NCI-H1436 treated with DMSO at 0.1 percent for 48 hours (cell line): Measurements from ENCODE around the gene VEZF1.
"Not testable (repeated sequence)": the region's sequence is repeated elsewhere in the genome, so short reads cannot be mapped to it uniquely, and the experiment has no call there.

Experiments used
- DNase-seq: peaks from one replicate; lab custom pipeline; 2025; lab: John Stamatoyannopoulos, UW

The VEZF1 gene

GRCh38 chr17:57974053-57974824, 13.8 kb downstream of the VEZF1 start:
- not testable (repeated sequence) for DNase-seq

DNA sequence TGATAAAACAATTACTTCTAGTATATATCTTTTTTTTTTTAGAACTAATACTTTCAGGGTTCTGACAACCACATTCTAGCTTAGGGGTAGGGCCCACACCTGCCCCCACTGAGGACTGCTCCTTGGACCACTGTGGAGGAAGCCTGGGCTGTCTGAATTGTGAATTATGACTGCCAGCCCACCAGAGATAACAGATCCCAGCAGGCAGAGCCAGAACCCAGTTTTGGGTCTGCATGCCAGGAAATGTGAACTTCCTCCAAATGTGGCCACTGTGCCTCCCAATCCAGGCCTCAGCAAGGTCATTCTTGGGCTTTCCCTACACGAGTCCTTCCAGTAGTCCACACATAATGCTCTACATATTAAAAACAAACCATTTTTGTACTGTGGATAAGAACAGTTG, 15.9 kb downstream of the VEZF1 start:
- DNase-seq: no peak

DNA sequence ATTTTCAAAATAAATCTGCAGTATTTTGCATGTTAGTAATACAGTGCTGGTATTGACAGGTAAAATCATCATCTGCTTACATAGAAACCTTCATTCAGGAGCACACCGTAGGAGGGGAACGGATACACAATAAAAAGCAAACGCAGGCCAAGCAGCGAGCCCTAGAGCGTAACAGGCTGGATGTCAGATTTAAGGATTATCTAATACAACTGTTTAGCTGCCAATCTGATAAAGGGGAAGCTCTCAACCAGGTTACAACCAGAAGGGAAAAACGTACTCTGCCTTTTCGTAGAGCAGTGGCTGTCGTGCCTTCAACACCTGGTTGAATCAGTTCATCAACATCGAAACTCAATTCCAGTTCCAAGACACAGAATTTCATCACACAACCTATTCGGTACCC, 16.5 kb downstream of the VEZF1 start:
- DNase-seq: no peak

DNA sequence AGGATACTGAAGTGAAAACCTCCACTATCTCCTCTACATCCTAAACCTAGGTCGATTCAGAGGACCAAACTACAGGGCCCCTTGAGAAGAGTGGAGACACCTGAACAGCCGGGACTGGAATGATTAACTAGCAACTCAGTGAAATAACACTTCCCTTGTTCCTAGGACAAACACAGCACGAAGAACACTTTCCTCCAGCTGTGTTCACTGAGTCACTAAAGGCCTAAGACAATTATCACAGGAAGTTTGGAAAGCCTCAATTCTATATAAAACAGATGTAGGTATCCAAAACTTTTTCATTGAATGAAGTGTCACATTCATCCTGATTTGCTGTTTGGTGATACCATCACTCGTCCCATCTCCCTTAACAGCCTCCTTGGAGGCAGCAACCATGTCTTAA, 17.3 kb downstream of the VEZF1 start:
- no peak for DNase-seq

- DNase-seq: no peak
These were observed 19.6 kb downstream of the VEZF1 start for GRCh38 chr17:57968456-57968855.

- no peak for DNase-seq
These were observed 21.2 kb downstream of the VEZF1 start for GRCh38 chr17:57966875-57967274.

- DNase-seq: no peak
These were observed 21.8 kb downstream of the VEZF1 start for GRCh38 chr17:57966246-57966645.

DNA sequence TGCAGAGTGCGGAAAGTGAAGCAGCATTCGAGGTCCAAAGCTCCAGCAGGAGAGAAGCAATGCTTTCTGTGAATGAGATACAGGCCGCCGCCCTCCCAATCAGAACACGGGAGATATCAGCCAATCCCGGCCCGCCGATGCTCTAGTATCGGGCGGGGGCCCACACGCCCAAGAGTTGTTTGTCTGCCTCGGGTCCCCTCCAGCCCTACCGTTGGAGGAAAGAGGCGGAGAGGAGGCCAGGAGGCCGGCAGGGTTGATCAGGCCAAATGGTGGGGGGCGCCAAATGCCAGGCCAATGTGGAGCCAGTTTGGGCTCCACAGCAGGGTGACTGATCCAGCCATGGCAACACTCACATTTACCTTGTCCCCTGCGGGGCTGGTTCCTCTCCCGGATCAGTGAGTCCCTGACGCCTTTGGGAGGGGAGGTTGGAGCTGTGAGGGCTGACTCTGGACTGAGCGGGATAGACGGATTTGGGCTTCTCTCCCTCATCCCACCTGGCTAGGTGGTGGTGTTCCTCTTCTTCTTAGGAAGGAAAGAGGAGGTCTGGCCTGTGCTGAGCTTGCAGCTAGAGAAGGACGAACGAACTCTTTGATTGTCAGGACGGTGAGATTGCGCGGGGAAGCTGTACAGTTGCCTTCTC, 22.4 kb downstream of the VEZF1 start:
- no peak for DNase-seq

GRCh38 chr17:57963149-57963511, 24.9 kb downstream of the VEZF1 start:
- no peak for DNase-seq

GRCh38 chr17:57962279-57963148, 25.5 kb downstream of the VEZF1 start:
- no peak for DNase-seq

GRCh38 chr17:57959929-57960328, 28.1 kb downstream of the VEZF1 start:
- no peak for DNase-seq

GRCh38 chr17:57958391-57958790, 29.7 kb downstream of the VEZF1 start:
- not testable (repeated sequence) for DNase-seq

- DNase-seq: no peak
These were observed 30.2 kb downstream of the VEZF1 start for GRCh38 chr17:57957886-57958285.

- DNase-seq: no peak
These were observed 30.8 kb downstream of the VEZF1 start for GRCh38 chr17:57957120-57957850.

DNA sequence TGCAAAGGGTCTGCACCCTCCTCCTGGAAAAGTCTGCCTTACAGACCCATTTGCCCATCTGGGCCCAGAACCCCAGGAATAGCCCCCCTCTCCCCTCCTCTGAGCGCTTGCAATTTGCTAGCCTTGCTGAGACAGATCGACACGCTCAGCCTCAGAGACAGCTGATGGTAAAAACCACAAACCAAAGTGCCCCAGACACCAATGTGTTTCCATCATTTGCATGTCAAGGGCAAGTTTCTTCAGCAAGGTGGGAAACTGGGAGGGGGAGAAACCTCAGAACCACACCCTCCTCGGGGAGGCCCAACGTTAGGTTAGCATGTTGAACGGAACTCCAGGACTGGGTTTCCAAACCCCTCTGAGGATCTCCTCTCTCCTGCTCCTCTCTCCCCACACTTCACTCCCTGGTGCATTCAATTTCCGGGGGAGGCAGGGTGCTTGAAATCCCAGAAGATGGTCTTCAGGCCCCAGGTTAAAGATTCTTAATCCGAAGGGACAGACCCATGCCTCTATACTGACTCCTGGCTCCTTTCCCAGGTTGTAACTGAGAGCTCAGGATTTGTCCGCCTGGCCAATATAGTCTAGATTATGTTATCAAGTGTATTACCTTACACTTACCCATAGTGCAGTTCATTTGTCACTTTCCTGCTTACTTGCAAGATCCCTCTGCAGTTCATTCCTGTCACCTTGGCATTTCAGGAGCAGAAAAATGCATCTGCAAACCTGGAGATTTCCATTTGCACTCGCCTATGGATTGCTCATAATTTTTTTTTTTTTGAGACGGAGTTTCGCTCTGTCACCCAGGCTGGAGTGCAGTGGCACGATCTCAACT, 31.5 kb downstream of the VEZF1 start:
- DNase-seq: no peak

GRCh38 chr17:57955183-57955931, 32.7 kb downstream of the VEZF1 start, which contains the start of gene CUEDC1:
TSS of gene CUEDC1 (minus strand) at chr17:57955412. CDS start at chr17:57885564, 69,848 bp downstream.
- DNase-seq: no peak

- no peak for DNase-seq
These were observed 33.5 kb downstream of the VEZF1 start for GRCh38 chr17:57954397-57955182.

DNA sequence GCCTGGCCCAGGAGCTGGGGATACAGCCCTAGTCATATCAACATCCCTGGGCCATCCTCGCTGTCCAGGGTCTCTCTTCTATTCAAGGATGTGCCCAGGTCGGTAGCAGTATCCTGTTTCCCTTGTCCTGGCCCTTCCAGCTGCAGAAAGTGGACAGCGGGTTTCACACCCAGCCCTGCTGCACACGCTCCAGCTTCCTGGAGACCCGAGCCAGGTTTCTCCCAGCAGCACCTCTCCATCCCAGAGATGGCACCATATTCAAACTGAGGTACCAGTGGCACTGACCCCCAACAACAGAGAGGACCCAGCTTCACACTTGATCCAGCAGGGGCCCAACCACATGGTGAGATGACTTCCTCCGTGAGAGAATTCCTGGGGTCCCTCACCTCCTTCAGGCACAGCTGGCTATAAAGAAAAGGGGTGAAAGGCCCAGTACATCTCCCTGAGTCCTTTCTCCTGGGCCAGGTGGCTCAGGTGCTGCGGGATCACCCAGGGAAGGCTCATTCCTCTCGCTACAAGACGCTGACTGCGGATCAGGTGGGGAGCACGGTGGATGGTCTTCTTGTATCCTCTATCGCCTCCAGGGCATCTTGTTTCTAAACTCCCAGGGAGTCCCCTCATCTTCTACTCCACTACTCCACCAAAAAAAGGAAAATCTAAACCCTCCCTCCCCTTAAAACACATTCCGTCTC, 34.2 kb downstream of the VEZF1 start:
- DNase-seq: no peak

DNA sequence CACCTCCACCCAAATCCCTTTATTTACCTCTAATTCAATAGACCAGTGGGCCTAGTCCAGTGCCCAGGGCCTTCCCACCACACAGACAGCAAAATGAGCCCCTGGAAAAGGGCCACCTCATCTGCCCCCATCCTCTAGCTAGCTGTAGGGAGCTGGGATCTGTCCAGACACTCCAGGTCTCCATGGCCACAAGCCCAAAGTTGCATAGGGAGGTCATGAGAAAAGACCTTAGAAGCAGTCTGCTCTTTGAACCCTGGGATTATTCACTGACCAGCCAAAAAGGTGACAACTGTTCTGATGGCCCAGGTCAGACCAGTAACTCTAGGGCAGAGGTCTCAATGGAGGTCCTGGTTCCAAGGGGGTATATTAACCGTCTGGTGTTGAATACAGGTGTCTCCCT, 34.8 kb downstream of the VEZF1 start:
- DNase-seq: no peak
